HG03045 (cell line): ENCODE results near the gene METTL14.

Experiments
- ATAC-seq: cut with Tn5 transposase; IDR thresholded peaks from one replicate; pipeline ENCODE4 v1.9.1; 2021; ENCODE audit warnings: mild to moderate bottlenecking, moderate library complexity; ENCODE audit not compliant: unreplicated experiment

METTL14 gene

GRCh38 chr4:118732591-118733330 lies 47.6 kb downstream of the METTL14 start:
- ATAC-seq = no peak

GRCh38 chr4:118734491-118735205 lies 49.5 kb downstream of the METTL14 start:
- ATAC-seq = no peak

GRCh38 chr4:118736900-118737299 lies 51.7 kb downstream of the METTL14 start:
- ATAC-seq = no peak

- no peak for ATAC-seq
These were observed 52.9 kb downstream of the METTL14 start for GRCh38 chr4:118738090-118738489.

GRCh38 chr4:118739022-118739713 lies 54.0 kb downstream of the METTL14 start:
- ATAC-seq = no peak

GRCh38 chr4:118740869-118741268 lies 55.7 kb downstream of the METTL14 start:
- ATAC-seq = no peak

- no peak for ATAC-seq
These were observed 56.2 kb downstream of the METTL14 start for GRCh38 chr4:118741301-118741855.

- no peak for ATAC-seq
These were observed 56.9 kb downstream of the METTL14 start for GRCh38 chr4:118742050-118742449.

- ATAC-seq = no peak
These were observed 58.7 kb downstream of the METTL14 start for GRCh38 chr4:118743867-118744266.

GRCh38 chr4:118745357-118745756 lies 60.2 kb downstream of the METTL14 start:
- ATAC-seq = no peak

GRCh38 chr4:118746251-118746919 lies 61.2 kb downstream of the METTL14 start:
- ATAC-seq = no peak

GRCh38 chr4:118749347-118749988 lies 64.3 kb downstream of the METTL14 start:
- ATAC-seq = no peak

- ATAC-seq = no peak
These were observed 66.6 kb downstream of the METTL14 start for GRCh38 chr4:118751629-118752323.

- ATAC-seq = no peak
These were observed 67.4 kb downstream of the METTL14 start for GRCh38 chr4:118752551-118752950.

- ATAC-seq = no peak
These were observed 67.9 kb downstream of the METTL14 start for GRCh38 chr4:118753096-118753495.

GRCh38 chr4:118753685-118754084 lies 68.5 kb downstream of the METTL14 start:
- no peak for ATAC-seq

- ATAC-seq = no peak
These were observed 69.7 kb downstream of the METTL14 start for GRCh38 chr4:118754890-118755289.

- ATAC-seq = no peak
These were observed 70.4 kb downstream of the METTL14 start for GRCh38 chr4:118755438-118756226.

- no peak for ATAC-seq
These were observed 71.2 kb downstream of the METTL14 start for GRCh38 chr4:118756429-118756828.
